Measurements from ENCODE around the gene NANOS2.

Gene NANOS2

DNA sequence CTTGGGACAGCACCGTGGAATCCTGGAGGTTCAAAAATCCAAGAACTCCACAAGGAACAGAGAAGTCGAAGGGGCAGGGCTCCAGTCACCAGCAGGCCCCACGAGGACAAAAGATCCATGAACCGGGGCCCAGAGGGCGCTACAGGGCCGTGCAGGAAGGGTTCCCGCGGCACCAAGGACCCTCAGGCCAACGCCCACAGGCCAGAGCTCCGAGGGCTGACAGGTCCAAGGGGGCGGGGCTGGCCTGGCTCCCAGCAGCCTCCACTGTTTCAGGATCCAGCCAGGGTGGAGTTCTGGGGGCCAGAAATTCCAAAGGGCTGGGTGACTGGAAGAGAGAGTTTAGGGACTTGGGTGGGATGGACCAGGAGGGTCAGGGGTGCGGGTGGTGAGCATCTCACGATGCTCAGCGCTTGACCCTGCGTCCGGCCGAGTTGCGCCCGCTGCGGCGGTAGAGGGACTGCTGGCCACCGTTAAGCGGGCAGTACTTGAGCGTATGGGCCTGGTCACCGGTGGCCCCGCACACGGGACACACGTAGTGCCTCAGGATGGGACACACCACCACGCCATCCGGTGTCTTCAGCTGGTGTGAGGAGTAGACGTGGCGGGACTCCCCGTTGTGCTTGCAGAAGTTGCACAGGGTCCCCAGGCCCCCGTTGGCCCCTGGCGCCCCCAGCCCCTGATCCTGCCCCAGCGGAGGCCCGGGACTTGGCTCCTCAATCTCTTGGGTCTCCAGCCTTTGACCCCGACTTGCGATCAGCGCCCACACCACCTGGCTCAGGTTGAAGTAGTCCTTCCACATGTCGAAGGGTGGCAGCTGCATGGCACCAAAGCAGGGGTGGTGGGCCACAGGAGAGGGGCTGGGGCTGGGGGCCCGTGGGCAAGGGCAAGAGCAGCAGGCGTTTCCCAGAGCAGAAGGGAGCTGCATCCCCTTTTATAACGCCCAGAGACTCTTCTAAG, at the start of gene NANOS2:
Gene NANOS2 (minus strand): TSS at position 905 of the 957 bp plus-strand sequence. CDS start 85 bp downstream, at position 820.
- DNase-seq = no peak

DNA sequence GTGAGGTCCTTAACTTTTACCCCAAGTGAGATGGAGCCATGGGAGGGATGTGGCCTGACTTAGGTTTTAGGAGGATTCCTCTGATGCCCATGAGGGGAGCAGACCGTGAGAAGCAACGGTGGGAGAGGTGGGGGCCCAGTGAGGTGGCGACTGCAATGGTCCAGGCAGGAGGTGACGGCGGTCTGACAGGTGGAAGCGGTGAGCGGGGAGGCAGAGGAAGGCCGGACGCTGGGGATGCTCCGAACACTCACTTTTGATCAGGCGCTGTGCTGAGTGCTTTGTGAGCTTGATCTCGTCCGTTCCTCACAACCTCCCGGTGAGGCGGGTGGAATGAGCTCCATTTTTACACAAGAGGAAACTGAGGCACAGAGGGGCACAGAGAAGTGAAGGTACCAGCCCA, 47.4 kb upstream of the NANOS2 start:
- DNase-seq = no peak

DNA sequence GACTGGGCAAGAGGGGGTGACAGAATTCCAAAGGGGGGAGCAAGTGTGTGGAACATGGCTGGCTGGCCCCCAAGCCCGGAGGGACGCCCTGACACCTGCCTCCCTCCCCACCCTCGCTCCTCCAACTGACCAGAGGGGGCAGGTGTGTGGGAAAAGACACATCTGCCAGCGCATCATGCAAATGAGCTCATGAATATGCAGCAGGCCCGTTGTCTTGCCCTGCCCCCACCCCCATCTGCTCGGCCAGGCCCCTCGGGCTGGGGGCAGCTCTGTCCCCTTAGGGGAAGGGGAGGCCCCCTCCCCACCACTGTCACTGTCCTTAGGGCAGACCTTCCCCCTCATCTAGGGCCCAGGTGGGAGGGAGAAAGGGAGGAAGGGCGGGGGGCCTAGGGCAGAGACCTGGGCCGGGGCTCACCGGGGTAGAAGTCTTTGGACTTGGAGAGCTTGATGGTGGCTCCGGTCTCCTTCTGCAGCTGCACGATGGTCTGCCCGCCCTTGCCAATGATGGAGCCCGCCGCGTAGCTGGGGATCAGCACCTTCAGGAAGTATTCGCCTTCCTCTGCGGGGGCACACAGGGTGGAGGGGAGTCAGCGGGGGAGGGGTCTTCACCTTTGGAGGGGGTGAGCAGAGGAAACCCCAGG, 46.1 kb upstream of the NANOS2 start:
- no peak for DNase-seq

DNA sequence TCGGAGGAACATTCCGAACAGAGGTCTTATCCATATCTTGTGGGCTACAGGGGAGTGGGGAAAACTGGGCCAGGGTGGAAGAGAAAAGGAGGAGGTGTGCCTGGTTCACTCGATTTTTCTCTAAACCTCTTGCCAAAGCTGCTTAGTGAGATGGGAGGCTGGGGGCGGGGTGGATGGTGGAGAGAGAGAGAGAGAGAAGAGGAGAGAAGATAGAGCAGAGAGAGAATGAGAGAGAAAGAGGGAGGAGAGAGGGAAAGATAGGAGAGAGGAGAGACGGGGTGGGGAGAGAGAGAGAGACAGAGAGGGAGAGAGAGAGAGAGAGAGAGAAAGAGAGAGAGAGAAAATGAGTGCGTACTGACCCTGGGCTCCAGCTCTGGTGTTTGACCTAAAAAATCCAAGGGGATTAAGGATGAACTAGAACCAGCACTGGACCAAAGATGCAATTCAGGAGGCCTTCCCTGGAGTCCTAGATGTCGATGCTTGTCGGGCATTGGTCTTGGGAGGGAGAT, 45.0 kb upstream of the NANOS2 start:
- no peak for DNase-seq

DNA sequence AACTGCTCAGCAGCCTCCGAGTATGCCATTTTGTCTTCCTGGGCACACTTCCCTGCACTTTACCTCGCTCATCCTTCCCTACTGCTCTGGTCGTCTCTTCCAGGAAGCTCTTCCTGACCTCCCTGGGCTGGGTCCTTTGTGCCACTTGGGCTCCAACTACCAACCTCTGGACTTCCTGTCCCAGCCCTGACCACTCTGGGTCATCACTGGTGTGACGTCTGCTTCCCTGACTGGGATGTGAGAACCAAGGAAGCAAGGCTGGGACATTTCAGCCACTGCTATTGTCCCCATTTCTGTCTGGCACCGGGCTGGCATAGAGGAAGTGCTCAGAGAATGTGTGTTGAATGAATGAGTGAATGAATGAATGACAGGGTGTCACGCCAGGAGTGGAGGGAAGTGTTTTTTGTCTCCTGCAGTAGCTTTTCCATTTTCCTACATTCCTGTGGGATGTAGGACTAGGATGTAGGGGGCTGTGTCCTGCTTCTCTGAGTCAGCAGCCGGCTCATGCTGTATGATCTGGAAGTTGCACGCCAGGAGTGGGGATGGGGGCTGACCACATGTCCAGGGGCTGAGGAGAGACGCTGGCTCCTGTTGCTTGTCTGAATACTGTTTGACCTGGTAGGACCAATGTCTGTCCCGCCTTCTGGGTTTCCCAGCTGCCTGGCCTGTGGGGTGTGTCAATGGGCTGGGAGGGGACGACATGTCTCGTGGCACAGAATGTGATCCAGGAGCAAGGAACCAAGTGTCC, 44.4 kb upstream of the NANOS2 start:
- no peak for DNase-seq

DNA sequence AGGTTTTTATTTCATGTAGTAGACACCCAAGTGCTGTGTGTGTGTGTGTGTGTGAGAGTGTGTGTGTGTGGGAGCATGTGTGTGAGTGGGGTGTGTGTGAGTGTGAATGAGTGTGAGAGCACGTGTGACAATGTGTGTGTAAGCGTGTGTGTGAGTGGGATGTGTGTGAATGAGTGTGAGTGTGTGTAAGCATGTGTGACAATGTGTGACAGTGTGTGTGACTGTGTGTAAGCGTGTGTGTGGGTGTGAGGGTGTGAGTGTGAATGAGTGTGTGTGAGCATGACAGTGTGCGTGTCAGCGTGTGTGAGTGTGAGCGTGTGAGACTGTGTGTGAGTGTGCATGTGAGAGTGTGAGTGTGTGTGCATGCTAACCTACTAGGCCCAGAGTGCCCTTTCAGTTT, 43.7 kb upstream of the NANOS2 start:
- no peak for DNase-seq

DNA sequence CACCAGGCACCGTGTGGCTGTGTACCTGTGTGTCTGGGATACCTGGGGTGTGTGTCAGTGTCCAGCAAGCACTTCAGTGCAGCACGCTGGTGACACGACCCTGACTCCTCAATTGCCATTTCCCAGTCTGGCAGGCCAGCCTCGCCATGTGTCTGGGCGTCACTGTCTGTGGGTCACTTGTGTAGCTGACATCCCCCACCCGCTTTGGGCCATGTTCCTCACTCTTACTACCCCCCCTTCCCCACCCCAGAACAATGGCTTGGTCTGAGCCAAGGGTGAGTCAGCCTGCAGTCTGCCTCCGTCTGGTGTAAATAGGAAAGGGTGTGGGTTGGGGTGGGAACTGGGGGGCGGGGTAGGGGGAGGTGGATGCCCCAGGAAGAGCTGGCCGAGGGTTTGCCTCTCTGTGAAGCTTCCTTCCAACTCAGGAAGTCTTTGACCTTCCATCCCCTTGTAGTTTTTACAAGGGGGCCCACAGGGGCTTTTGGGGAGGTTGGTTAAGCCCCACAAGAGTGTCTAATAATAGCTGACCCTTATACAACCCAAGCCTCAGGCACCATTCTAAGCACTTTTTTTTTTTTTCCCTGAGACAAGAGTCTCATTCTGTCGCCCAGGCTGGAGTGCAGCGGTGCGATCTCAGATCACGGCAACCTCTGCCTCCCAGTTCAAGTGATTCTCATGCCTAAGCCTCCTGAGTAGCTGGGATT, 41.5 kb upstream of the NANOS2 start:
- DNase-seq = no peak

DNA sequence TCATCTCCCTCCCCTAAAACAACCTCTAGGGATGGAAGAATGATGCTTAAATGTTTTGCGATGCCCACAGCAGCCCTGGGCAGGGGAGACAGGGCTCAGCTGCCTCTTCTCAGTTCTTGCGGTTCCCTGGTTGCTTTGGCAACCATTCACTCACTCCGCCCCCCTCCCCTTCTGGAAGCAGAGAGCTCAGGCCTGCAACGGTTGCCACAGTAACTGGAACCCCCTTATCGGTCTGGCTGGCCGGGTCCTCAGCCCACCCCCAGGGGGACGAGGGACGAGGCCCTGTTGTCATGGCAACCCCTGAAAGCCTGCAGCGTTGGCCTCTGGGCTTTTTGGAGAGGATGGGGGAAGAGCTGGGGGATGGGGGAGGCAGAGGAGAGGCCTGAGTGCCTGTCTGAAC, 39.6 kb upstream of the NANOS2 start:
- DNase-seq = no peak

DNA sequence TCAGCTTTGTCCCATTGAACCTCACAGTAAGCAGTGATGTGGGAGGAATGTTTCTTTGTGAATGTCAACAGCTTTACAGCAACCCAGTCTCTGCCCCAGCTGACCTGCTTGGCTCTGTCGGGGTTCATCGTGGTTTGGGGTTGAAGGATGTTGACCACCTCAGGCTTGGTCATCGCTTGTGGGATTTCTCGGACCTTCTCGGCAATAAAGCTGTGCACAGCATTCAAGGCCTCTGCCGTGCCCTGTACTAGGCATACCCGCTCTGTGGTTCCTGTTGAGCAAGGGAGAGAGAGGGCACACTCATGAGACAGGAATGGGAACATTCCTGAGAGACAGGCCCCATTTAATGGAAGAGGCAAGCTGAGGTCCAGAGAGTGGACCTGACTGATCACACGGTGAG, 39.1 kb upstream of the NANOS2 start:
- no peak for DNase-seq

DNA sequence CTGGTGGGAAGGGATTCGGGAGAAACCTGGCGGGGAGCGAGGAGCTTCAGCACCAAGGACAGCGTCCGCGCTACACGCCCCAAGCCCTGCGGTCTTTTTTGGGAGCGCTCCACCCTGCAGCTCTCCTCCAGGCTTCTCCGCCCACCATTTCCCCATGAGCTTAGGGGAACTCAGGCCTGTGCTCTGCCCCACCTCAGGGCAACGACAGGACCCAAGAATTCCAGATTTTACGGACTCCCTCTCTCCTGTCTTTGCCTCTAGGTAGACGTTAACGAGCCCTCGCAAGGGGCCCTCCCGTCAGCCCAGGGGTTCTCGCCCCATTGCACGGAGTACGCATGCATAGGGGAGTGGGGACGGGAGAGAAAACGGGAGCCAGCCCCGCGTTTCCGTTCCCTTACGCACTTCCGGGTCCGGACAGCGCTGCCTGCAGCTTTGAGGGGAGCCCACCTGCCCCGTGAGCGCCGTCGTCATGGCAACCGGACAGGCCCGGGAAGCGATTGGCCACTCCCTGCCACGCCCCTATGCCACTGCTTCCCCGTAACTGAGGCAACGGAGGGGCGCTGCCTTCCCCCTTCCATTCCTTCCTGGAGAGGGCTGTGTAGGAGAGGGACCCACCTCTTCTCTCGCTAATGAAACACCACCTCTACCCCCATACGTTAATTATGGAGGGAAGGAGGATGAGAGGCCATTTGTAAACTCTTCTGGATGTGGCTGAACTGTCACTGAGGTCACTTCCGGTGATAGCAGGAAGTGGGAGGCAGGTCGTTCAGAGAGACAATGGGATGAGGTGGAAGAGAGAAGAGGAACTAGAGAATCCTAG, 38.3 kb upstream of the NANOS2 start:
- DNase-seq = peak; percentile 38

DNA sequence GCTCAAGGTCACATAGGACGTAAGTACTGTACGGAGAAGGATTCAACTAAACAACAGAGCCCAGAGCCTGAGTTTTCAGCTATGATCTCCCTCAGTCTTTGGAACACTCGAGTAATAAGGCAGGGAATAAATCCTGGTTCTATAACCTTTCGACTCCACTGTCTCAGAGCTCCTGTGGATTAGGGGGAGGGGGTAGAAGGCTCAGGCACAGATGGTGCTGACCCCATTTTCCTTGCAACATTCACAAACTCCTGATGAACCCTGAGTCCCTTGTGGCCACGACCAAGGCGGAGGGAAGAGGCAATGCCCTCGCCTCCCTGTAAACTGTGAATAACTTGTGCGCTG, 37.7 kb upstream of the NANOS2 start:
- DNase-seq = no peak

DNA sequence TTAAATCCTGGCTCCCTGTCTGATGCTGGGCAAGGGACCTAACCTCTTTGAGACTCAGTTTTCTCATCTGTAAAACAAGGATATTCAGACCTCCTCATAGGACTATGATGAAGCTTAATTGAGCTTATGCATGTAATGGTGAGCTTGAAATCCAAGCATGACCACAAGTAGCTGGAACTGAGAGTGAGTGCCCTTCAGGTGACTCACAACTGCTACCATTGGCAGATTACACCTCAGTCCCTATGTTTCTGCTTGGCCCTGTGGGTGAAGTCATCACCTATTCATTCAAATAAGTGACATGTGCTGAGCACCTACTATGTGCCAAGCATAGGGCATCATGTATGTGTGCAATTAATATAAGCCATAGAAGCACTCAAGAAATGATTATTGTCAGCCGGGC, 33.3 kb upstream of the NANOS2 start:
- DNase-seq = no peak

DNA sequence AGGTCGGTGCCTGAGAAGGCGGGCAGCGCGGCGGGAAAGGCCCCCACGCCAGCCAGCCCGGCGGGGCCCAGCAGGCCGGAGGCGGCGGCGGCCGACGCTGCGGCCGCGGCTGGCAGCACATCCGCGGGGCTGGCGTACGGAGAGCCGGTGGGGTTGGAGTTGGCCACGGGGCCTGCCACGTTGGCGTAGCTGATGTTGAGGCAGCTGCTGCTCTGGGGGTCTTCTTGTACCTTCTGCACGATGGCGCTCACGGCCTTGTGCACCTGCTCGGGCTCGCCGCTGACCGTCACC, 25.9 kb upstream of the NANOS2 start:
- DNase-seq = no peak

DNA sequence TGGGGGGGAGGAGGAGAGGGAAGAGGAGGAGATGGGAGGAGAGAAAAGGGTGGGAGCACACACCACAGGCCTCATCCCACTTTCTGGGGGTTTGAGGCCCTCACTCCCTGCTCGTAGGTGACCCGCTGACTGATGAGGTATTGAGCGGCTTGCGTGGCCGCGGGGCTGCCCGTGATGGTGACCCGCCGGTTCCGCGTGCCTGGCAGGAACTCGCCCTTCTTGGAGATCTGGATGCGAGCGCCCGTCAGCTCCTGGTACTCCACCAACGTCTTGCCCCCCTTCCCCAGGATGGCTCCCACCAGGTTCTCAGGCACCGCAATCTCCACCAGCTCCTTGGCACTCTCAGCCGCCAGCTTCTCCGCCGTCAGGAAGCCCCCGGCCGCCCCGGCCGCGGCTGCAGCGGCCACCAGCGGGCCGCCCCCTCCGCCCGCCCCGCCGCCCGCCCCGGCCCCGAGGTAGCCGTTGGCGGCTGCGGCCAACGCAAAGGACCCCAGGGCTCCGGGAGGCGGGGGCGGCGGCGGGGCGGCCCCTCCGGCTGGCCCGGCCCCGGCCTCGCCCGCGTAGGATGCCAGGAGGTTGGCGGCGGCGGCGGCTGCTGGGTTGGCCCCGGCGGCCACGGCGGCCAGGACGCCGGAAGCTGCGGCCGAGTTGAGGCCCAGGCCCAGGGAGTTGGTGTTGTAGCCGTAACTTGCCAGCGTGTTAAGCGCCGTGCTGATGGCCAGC, 25.4 kb upstream of the NANOS2 start:
- DNase-seq = no peak

DNA sequence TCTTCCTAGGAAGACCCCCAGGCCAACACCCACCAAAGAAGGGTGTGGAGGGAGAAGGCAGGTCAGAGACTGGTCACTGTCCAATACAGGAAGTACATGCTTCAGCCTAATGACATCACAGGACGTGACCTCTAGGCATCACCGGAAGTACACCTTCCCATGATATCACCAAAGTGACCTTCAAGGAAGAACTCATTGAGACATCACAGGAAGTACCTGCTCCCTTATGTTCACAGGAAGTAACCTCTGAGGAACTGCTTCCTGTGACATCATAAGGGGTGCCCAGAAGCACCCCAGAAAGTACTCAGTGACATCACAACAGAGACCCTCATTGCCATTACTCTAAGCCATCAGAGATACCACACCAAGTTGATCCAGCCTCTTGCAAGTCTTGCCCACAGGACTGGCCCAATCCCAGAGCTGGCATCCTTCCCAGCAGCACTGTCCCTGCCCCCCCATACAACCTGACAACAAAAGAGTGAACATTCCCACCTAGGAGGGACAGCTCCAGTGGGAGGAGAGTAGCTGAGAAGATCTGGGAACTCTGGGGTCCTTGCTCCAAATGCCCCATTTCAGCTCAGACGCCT, 24.2 kb upstream of the NANOS2 start:
- no peak for DNase-seq

DNA sequence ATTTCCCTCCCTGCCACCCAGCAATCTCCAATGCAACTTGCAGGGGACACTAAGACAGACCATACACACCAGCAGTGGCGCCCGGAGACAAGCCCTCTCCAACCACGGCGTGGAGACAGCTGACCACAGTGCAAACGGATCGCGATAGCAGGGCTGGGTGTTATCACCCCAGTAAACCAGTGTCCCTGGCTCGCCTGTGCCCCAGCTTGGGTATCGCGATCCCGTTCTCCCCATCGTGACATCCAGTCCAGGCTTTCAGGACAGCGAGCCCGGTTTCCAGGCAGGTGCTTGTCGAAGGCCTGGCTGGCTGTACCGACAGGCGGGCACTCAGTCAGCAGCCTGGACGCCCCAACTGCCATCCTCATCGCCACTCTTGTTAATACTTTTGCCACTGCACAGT, 20.7 kb upstream of the NANOS2 start:
- no peak for DNase-seq

DNA sequence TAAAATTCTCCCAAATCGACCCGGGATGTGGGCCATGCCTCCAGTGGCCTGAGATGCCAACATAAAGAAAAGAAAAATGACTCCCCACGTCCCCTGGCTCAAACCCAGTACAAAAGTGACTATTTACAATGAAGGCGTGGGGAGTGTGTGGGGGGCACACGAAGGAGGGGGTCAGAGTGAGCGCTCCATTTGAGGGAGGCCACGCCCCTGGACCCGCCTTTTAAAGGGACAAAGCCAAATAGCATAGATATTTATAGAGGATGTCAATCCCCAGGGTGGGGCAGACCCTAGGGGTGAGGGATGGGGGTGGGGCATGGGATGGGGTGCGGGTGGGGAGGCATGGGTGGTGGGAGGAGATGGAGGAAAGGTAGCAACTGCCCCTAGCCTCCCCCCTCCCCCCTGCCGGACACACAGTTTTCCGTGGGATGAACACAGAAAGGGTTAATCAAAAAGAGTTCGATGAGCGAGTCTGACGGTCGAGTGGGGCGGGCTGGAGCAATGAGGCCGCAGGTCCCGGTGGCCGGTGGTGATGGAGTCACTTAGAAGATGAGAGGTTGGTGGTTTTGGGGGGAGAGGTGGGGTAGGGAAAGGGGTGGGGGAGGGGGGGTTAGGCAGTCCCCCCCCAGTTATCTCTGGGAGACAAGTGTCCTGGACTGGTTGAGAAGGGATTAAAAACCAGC, 20.1 kb upstream of the NANOS2 start:
- no peak for DNase-seq

DNA sequence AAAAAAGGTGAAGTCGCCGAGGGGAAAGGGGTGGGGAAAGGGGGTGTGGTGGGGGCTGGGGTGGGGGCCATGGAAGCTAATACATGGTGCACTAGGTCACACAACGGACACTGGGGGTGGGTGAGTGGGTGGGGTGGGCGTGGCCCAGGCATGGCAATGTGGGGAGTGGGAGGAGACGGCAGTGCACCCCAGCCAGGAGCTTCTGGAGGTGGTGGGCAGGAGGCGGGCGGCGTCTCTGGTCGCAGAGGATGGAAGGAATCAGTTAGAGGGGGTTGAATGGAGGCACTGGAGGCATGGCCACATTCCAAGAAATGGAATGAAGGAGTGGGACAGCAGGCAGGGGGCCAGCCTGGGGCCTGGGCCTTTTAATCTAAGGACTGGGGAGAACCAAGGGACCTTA, 19.2 kb upstream of the NANOS2 start:
- no peak for DNase-seq

DNA sequence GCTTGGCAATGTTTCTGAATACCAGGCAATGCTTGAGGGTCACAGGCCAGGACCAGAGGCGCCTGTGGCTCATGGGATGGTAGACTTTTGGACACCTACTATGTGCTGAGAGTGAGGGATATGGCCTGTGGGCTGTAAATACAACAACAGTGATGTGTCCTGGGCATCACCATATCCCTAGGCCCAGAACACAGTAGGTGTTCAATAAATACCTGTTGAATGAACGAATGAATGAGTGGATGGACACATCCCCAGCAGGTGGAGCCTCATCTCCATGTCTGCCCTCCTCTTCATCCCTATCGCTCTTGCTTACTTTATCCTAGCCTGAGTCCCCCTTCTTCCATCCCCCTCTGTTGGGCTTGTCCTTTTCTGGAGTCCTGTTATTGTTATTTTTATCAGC, 16.5 kb upstream of the NANOS2 start:
- DNase-seq = no peak

DNA sequence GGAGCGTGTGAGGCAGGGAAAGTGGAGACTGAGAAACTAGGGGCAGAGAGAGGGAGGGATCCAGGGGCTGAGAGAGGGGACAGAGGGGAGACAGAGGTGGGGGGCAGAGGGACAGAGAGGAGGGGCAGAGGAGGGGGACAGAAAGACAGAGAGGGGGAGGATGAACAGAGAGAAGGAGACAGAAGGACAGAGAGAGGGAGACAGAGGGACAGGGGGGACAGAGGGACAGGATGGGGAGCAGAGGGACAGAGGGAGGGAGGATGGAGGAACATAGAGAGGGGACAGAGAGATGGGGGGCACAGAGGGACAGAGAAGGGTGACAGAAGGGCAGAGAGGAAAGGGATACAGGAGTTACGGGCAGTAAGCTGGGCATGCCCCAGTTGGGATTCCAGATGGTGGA, 14.7 kb upstream of the NANOS2 start:
- DNase-seq = no peak
